Stimulated activated naive B cell treated with anti-CD40 and anti-IgM and Interleukin-4, amounts not matched to agents 10 μg/mL and 1 μg/mL and 100 μg/mL, for 72 hours (primary cell): ENCODE data around the gene PCED1B.
"Not testable (repeated sequence)": the region's sequence is repeated elsewhere in the genome, so short reads cannot be mapped to it uniquely, and the experiment has no call there.

Source experiments
- ATAC-seq, 2 donors: fragments of 150-1000 bp; cut with Tn5 transposase; replicated peaks; 2 replicates each; pipeline ENCODE4 v1.10.0; 2021; ENCODE audit warnings: moderate library complexity in 1 of 2
- DNase-seq: peaks from one replicate; pipeline ENCODE4 v3.0.0; 2021
- H3K27ac Mint-ChIP-seq: one replicate; pipeline ENCODE4 v1.8.0; 2022; ENCODE audit warnings: mild to moderate bottlenecking, mixed read lengths
- H3K27me3 Mint-ChIP-seq, 2 donors: one replicate each; pipeline ENCODE4 v1.8.0; 2022; ENCODE audit warnings: mixed read lengths in 2 of 2
- H3K36me3 Mint-ChIP-seq, 2 donors: one replicate each; pipeline ENCODE4 v1.8.0; 2022; ENCODE audit warnings: mixed read lengths in 2 of 2, mild to moderate bottlenecking in 1 of 2
- H3K4me1 Mint-ChIP-seq, 2 donors: one replicate each; pipeline ENCODE4 v1.8.0; 2022; ENCODE audit warnings: mixed read lengths in 2 of 2, mild to moderate bottlenecking in 1 of 2
- H3K4me3 Mint-ChIP-seq, 2 donors: one replicate each; pipeline ENCODE4 v1.8.0; 2022; ENCODE audit warnings: mild to moderate bottlenecking in 2 of 2, mixed read lengths in 2 of 2, moderate library complexity in 1 of 2
- H3K9me3 Mint-ChIP-seq, 2 donors: one replicate each; pipeline ENCODE4 v1.8.0; 2022; ENCODE audit warnings: mixed read lengths in 2 of 2, mild to moderate bottlenecking in 1 of 2

PCED1B gene

GRCh38 chr12:47164116-47164515 is 84.7 kb downstream of the PCED1B start:
- DNase-seq (no peak), ATAC-seq (no peak)
- peaks cover 4 to 13% of the 10 kb centered on the region in 2 donors for H3K9me3 Mint-ChIP-seq
- no peaks in the 10 kb centered on the region for H3K27me3 Mint-ChIP-seq
- peaks cover 29 to 46% of the 10 kb centered on the region in 2 donors for H3K36me3 Mint-ChIP-seq
- H3K27ac Mint-ChIP-seq, result no peak overlapping the region
- no peak overlapping the region for H3K4me3 Mint-ChIP-seq
- H3K4me1 Mint-ChIP-seq, result peaks cover 4 to 15% of the 10 kb centered on the region in 2 donors

- Mint-ChIP-seq H3K9me3 (peaks cover 0 to 5% of the 10 kb centered on the region in 2 donors), H3K27me3 (no peaks in the 10 kb centered on the region), H3K27ac (no peak overlapping the region), H3K4me3 (no peak overlapping the region), H3K4me1 (peaks cover 4 to 10% of the 10 kb centered on the region in 2 donors), H3K36me3 (peaks cover 22 to 39% of the 10 kb centered on the region in 2 donors)
- DNase-seq, result no peak
- ATAC-seq, result no peak
These were observed 85.5 kb downstream of the PCED1B start for GRCh38 chr12:47164724-47165439.

- Mint-ChIP-seq H3K27me3 (no peaks in the 10 kb centered on the region), H3K36me3 (peaks cover 23 to 43% of the 10 kb centered on the region in 2 donors), H3K27ac (peak overlapping the region; percentile 47), H3K4me3 (no peak overlapping the region), H3K4me1 (peaks cover under 1 to 6% of the 10 kb centered on the region in 2 donors), H3K9me3 (peaks cover 4 to 9% of the 10 kb centered on the region in 2 donors)
- no peak for DNase-seq
- ATAC-seq, result no peak
These were observed 86.5 kb downstream of the PCED1B start for GRCh38 chr12:47165934-47166333.

GRCh38 chr12:47166365-47166764 is 86.9 kb downstream of the PCED1B start:
- no peak overlapping the region for H3K27ac Mint-ChIP-seq
- peaks cover 4 to 9% of the 10 kb centered on the region in 2 donors for H3K9me3 Mint-ChIP-seq
- DNase-seq (no peak), ATAC-seq (no peak)
- no peak overlapping the region for H3K4me3 Mint-ChIP-seq
- peaks cover 22 to 44% of the 10 kb centered on the region in 2 donors for H3K36me3 Mint-ChIP-seq
- peaks cover 0 to 3% of the 10 kb centered on the region in 2 donors for H3K4me1 Mint-ChIP-seq
- no peaks in the 10 kb centered on the region for H3K27me3 Mint-ChIP-seq

- DNase-seq, H3K27me3 Mint-ChIP-seq, ATAC-seq, H3K27ac Mint-ChIP-seq, H3K4me3 Mint-ChIP-seq: not testable (repeated sequence)
- H3K36me3 Mint-ChIP-seq, result peaks cover 21 to 41% of the 10 kb centered on the region in 2 donors
- peaks cover 10 to 14% of the 10 kb centered on the region in 2 donors for H3K9me3 Mint-ChIP-seq
- H3K4me1 Mint-ChIP-seq, result peaks cover 6 to 15% of the 10 kb centered on the region in 2 donors
These were observed 90.9 kb downstream of the PCED1B start for GRCh38 chr12:47170281-47170680.

GRCh38 chr12:47178014-47178413 is 98.6 kb downstream of the PCED1B start:
- Mint-ChIP-seq H3K4me3 (no peak overlapping the region), H3K27me3 (no peaks in the 10 kb centered on the region), H3K36me3 (peaks cover 25 to 33% of the 10 kb centered on the region in 2 donors), H3K27ac (peak overlapping the region; percentile 37), H3K4me1 (peaks cover 3 to 8% of the 10 kb centered on the region in 2 donors), H3K9me3 (peaks cover 0 to 3% of the 10 kb centered on the region in 2 donors)
- DNase-seq (no peak), ATAC-seq (no peak)

GRCh38 chr12:47182164-47182938 is 102.9 kb downstream of the PCED1B start:
- H3K4me1 Mint-ChIP-seq, result peaks cover 11 to 21% of the 10 kb centered on the region in 2 donors
- DNase-seq, ATAC-seq, H3K27ac Mint-ChIP-seq, H3K9me3 Mint-ChIP-seq, H3K27me3 Mint-ChIP-seq, H3K4me3 Mint-ChIP-seq: not testable (repeated sequence)
- H3K36me3 Mint-ChIP-seq, result peaks cover 19 to 29% of the 10 kb centered on the region in 2 donors

GRCh38 chr12:47184229-47184628 is 104.8 kb downstream of the PCED1B start:
- Mint-ChIP-seq H3K27ac (no peak overlapping the region), H3K4me3 (no peak overlapping the region), H3K4me1 (peaks cover 23 to 38% of the 10 kb centered on the region in 2 donors), H3K9me3 (peaks cover 0 to 5% of the 10 kb centered on the region in 2 donors), H3K27me3 (no peaks in the 10 kb centered on the region), H3K36me3 (peaks cover 20 to 28% of the 10 kb centered on the region in 2 donors)
- no peak for ATAC-seq
- DNase-seq, result no peak

GRCh38 chr12:47184813-47185212 is 105.4 kb downstream of the PCED1B start:
- Mint-ChIP-seq H3K4me3 (no peak overlapping the region), H3K36me3 (peaks cover 24 to 32% of the 10 kb centered on the region in 2 donors), H3K4me1 (peaks cover 27 to 44% of the 10 kb centered on the region in 2 donors), H3K27ac (no peak overlapping the region), H3K27me3 (no peaks in the 10 kb centered on the region), H3K9me3 (peaks cover 0 to 5% of the 10 kb centered on the region in 2 donors)
- DNase-seq (no peak), ATAC-seq (no peak)

GRCh38 chr12:47186246-47186645 is 106.8 kb downstream of the PCED1B start:
- no peak for DNase-seq
- no peak for ATAC-seq
- Mint-ChIP-seq H3K27ac (no peak overlapping the region), H3K36me3 (peaks cover 24 to 37% of the 10 kb centered on the region in 2 donors), H3K4me1 (peaks cover 41 to 58% of the 10 kb centered on the region in 2 donors), H3K9me3 (peaks cover 3 to 6% of the 10 kb centered on the region in 2 donors), H3K4me3 (no peak overlapping the region), H3K27me3 (no peaks in the 10 kb centered on the region)

- Mint-ChIP-seq H3K36me3 (peaks cover 32 to 40% of the 10 kb centered on the region in 2 donors), H3K9me3 (peaks cover 3 to 6% of the 10 kb centered on the region in 2 donors), H3K4me1 (peaks cover 58 to 75% of the 10 kb centered on the region in 2 donors), H3K27ac (peak overlapping the region; percentile 4), H3K27me3 (no peaks in the 10 kb centered on the region), H3K4me3 (peak overlapping the region; percentile 2 to 6)
- ATAC-seq (peak; percentile 42 to 64), DNase-seq (no peak)
These were observed 109.4 kb downstream of the PCED1B start for GRCh38 chr12:47188576-47189441.

GRCh38 chr12:47189728-47190127 is 110.3 kb downstream of the PCED1B start:
- Mint-ChIP-seq H3K9me3 (peaks cover 3 to 6% of the 10 kb centered on the region in 2 donors), H3K4me1 (peaks cover 62 to 84% of the 10 kb centered on the region in 2 donors), H3K27ac (no peak overlapping the region), H3K27me3 (no peaks in the 10 kb centered on the region), H3K36me3 (peaks cover 36 to 42% of the 10 kb centered on the region in 2 donors), H3K4me3 (peak overlapping the region; percentile 12 to 61)
- ATAC-seq (no peak), DNase-seq (no peak)

GRCh38 chr12:47190271-47190750 is 110.9 kb downstream of the PCED1B start:
- ATAC-seq (peak; percentile 57 to 80), DNase-seq (peak; percentile 24)
- peaks cover 60 to 82% of the 10 kb centered on the region in 2 donors for H3K4me1 Mint-ChIP-seq
- H3K27ac Mint-ChIP-seq, result peak overlapping the region; percentile 57
- H3K36me3 Mint-ChIP-seq, result peaks cover 31 to 37% of the 10 kb centered on the region in 2 donors
- peak overlapping the region; percentile 25 to 61 for H3K4me3 Mint-ChIP-seq
- H3K27me3 Mint-ChIP-seq, result no peaks in the 10 kb centered on the region
- H3K9me3 Mint-ChIP-seq, result peaks cover 3 to 6% of the 10 kb centered on the region in 2 donors
